Measurements from ENCODE around the gene FCGR2B. TPM values are rescaled to one million over a fixed set of nuclear protein-coding genes. Genes with fewer than 3 reads are reported as not detected.
"Not testable (repeated sequence)": the region's sequence is repeated elsewhere in the genome, so short reads cannot be mapped to it uniquely, and the experiment has no call there.

FCGR2B gene
- total and polyA plus RNA-seq, 2 donors (not counting 1 experiment from before 2014, with no cell fraction given): not detected

DNA sequence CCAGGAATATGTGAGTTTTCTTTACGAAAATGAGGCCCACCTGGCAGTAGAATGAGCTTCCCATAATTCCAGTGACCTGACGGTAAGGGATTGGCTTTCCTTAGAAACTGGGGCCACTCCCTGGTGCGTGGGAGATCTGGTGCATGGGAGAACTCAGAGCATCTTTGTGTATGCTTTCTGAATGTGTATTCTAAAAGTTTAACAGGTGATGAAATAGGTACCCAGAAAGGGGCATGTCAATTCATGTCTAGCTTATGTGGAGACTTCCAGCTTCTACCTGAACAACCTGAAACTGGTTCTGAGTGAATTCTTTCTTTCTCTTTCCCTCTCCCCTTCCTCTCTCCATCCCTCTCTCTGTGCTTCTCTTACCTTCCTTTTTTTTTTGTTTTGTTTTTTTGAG is 28.9 kb downstream of the FCGR2B start:
- no peak for DNase-seq (ENCODE audit: low read depth in 2 of 2)
- Histone ChIP-seq H3K4me3 (replicated peaks in 1 of 4; ENCODE audit: control extremely low read depth in 1 of 4, insufficient read depth in 1 of 4, low read depth in 3 of 4, low read length in 4 of 4) (no peak overlapping the region), H4K20me1 (ENCODE audit: control insufficient read depth, extremely low read depth, insufficient read depth, low read length) (no peaks in the 10 kb centered on the region), H2AFZ (ENCODE audit: low read length) (no peak overlapping the region), H3K36me3 (ENCODE audit: control insufficient read depth, insufficient read depth, low read length) (no peaks in the 10 kb centered on the region), H3K27me3 (ENCODE audit: control insufficient read depth, insufficient read depth, low read length) (no peaks in the 10 kb centered on the region), H3K4me2 (ENCODE audit: extremely low read depth, insufficient read depth, low read length) (no peak overlapping the region), H3K79me2 (ENCODE audit: control insufficient read depth, insufficient read depth, low read length) (no peaks in the 10 kb centered on the region), H3K4me1 (ENCODE audit: control insufficient read depth, extremely low read depth, insufficient read depth, low read length) (no peaks in the 10 kb centered on the region), H3K27ac (ENCODE audit: insufficient read depth, low read length) (no peak overlapping the region), H3K9me3 (ENCODE audit: control insufficient read depth, insufficient read depth, low read depth, low read length) (no peaks in the 10 kb centered on the region), H3K9ac (ENCODE audit: insufficient read depth, low read length) (no peak overlapping the region)
- no peak for TF ChIP-seq EZH2 (IDR thresholded peaks at IDR 0.05; ENCODE audit: low read length, missing control alignments)
- TF ChIP-seq, protein P1, sequence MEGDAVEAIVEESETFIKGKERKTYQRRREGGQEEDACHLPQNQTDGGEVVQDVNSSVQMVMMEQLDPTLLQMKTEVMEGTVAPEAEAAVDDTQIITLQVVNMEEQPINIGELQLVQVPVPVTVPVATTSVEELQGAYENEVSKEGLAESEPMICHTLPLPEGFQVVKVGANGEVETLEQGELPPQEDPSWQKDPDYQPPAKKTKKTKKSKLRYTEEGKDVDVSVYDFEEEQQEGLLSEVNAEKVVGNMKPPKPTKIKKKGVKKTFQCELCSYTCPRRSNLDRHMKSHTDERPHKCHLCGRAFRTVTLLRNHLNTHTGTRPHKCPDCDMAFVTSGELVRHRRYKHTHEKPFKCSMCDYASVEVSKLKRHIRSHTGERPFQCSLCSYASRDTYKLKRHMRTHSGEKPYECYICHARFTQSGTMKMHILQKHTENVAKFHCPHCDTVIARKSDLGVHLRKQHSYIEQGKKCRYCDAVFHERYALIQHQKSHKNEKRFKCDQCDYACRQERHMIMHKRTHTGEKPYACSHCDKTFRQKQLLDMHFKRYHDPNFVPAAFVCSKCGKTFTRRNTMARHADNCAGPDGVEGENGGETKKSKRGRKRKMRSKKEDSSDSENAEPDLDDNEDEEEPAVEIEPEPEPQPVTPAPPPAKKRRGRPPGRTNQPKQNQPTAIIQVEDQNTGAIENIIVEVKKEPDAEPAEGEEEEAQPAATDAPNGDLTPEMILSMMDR (conservative IDR thresholded peaks at IDR 0.05 in 1 of 2, IDR thresholded peaks at IDR 0.05 in 1 of 2; ENCODE audit: low read depth in 1 of 2, low read length in 2 of 2): no peak

DNA sequence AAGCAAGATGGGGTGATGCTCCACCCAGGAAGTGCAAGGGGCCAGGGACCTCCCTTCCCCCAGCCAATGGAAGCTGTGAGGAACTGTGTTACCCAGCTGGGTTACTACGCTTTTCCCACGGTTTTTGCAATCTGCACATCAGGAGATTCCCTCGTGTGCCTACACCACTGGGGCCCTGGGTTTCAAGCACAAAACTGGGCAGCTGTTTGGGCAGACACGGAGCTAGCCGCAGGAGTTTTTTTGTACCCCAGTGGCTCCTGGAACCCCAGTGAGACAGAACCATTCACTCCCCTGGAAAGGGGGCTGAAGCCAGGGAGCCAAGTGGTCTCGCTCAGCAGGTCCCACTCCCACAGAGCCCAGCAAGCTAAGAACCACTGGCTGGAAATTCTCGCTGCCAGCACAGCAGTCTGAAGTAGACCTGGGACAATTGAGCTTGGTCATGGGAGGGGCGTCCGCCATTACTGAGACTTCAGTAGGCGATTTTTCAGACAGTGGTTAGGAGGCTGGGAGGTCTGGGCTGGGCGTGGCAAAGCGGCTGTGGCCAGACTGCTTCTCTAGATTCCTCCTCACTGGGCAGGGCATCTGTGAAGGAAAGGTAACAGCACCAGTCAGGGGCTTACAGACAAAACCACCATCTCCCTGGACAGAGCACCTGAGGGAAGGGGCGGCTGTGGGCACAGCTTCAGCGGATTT is 30.2 kb downstream of the FCGR2B start:
- not testable (repeated sequence) for H3K4me3 ChIP-seq (replicated peaks in 1 of 4; ENCODE audit: control extremely low read depth in 1 of 4, insufficient read depth in 1 of 4, low read depth in 3 of 4, low read length in 4 of 4); H3K27ac ChIP-seq (ENCODE audit: insufficient read depth, low read length); DNase-seq (ENCODE audit: low read depth in 2 of 2); H3K9ac ChIP-seq (ENCODE audit: insufficient read depth, low read length); H3K4me1 ChIP-seq (ENCODE audit: control insufficient read depth, extremely low read depth, insufficient read depth, low read length); H2AFZ ChIP-seq (ENCODE audit: low read length); H4K20me1 ChIP-seq (ENCODE audit: control insufficient read depth, extremely low read depth, insufficient read depth, low read length); H3K4me2 ChIP-seq (ENCODE audit: extremely low read depth, insufficient read depth, low read length); H3K79me2 ChIP-seq (ENCODE audit: control insufficient read depth, insufficient read depth, low read length); H3K27me3 ChIP-seq (ENCODE audit: control insufficient read depth, insufficient read depth, low read length); H3K9me3 ChIP-seq (ENCODE audit: control insufficient read depth, insufficient read depth, low read depth, low read length); H3K36me3 ChIP-seq (ENCODE audit: control insufficient read depth, insufficient read depth, low read length)

DNA sequence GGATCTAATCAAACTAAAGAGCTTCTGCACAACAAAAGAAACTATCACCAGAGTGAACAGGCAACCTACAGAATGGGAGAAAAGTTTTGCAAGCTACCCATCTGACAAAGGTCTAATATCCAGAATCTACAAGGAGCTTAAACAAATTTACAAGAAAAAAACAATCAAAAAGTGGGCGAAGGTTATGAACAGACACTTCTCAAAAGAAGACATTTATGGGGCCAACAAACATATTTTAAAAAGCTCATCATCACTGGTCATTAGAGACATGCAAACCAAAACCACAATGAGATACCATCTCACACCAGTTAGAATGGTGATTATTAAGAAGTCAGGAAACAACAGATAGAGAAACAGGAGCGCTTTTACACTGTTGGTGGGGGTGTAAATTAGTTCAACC is 35.4 kb downstream of the FCGR2B start:
- H3K27ac ChIP-seq (ENCODE audit: insufficient read depth, low read length); H3K4me2 ChIP-seq (ENCODE audit: extremely low read depth, insufficient read depth, low read length); H3K9me3 ChIP-seq (ENCODE audit: control insufficient read depth, insufficient read depth, low read depth, low read length); DNase-seq (ENCODE audit: low read depth in 2 of 2); H2AFZ ChIP-seq (ENCODE audit: low read length); H3K9ac ChIP-seq (ENCODE audit: insufficient read depth, low read length); H3K27me3 ChIP-seq (ENCODE audit: control insufficient read depth, insufficient read depth, low read length); H3K4me3 ChIP-seq (replicated peaks in 1 of 4; ENCODE audit: control extremely low read depth in 1 of 4, insufficient read depth in 1 of 4, low read depth in 3 of 4, low read length in 4 of 4); H3K79me2 ChIP-seq (ENCODE audit: control insufficient read depth, insufficient read depth, low read length); H3K4me1 ChIP-seq (ENCODE audit: control insufficient read depth, extremely low read depth, insufficient read depth, low read length); H4K20me1 ChIP-seq (ENCODE audit: control insufficient read depth, extremely low read depth, insufficient read depth, low read length); H3K36me3 ChIP-seq (ENCODE audit: control insufficient read depth, insufficient read depth, low read length): not testable (repeated sequence)

DNA sequence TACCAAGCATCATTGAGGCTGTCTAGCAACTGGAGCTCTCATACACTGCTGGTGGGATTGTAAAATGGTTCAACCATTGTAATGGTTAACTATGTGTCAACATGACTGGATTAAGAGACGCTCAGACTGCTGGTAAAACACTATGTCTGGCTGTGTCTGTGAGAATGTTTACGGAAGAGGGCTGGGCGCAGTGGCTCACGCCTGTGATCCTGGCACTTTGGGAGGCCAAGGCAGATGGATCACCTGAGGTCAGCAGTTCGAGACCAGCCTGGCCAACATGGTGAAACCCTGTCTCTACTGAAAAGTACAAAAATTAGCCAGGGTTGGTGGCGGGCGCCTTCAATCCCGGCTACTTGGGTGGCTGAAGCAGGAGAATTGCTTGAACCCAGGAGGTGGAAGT is 39.3 kb downstream of the FCGR2B start:
- H2AFZ ChIP-seq (ENCODE audit: low read length): no peak overlapping the region
- H3K79me2 ChIP-seq (ENCODE audit: control insufficient read depth, insufficient read depth, low read length): no peaks in the 10 kb centered on the region
- TF ChIP-seq EZH2 (IDR thresholded peaks at IDR 0.05; ENCODE audit: low read length, missing control alignments): no peak
- TF ChIP-seq, protein P1 (conservative IDR thresholded peaks at IDR 0.05 in 1 of 2, IDR thresholded peaks at IDR 0.05 in 1 of 2; ENCODE audit: low read depth in 1 of 2, low read length in 2 of 2): no peak

More for the DNA sequence above, 39.3 kb downstream of the FCGR2B start:
- no peaks in the 10 kb centered on the region for H3K36me3 ChIP-seq (ENCODE audit: control insufficient read depth, insufficient read depth, low read length)
- H3K27ac ChIP-seq (ENCODE audit: insufficient read depth, low read length): no peak overlapping the region
- no peaks in the 10 kb centered on the region for H4K20me1 ChIP-seq (ENCODE audit: control insufficient read depth, extremely low read depth, insufficient read depth, low read length)
- H3K4me2 ChIP-seq (ENCODE audit: extremely low read depth, insufficient read depth, low read length): no peak overlapping the region
- no peak overlapping the region for H3K9ac ChIP-seq (ENCODE audit: insufficient read depth, low read length)
- H3K27me3 ChIP-seq (ENCODE audit: control insufficient read depth, insufficient read depth, low read length): no peaks in the 10 kb centered on the region
- H3K4me1 ChIP-seq (ENCODE audit: control insufficient read depth, extremely low read depth, insufficient read depth, low read length): peaks cover 7% of the 10 kb centered on the region
- no peak overlapping the region for H3K4me3 ChIP-seq (replicated peaks in 1 of 4; ENCODE audit: control extremely low read depth in 1 of 4, insufficient read depth in 1 of 4, low read depth in 3 of 4, low read length in 4 of 4)
- DNase-seq (ENCODE audit: low read depth in 2 of 2): no peak
- no peaks in the 10 kb centered on the region for H3K9me3 ChIP-seq (ENCODE audit: control insufficient read depth, insufficient read depth, low read depth, low read length)
